ENCODE data around the gene HIP1.
"Not testable (repeated sequence)": the region's sequence is repeated elsewhere in the genome, so short reads cannot be mapped to it uniquely, and the experiment has no call there.

Gene HIP1

GRCh38 chr7:75485355-75485978 is 253.3 kb downstream of the HIP1 start:
- H3K9me3 ChIP-seq (ENCODE audit: control insufficient read depth, low read length); H3K27me3 ChIP-seq (ENCODE audit: control insufficient read depth, insufficient read depth, low read length, poor library complexity, severe bottlenecking); H3K27ac ChIP-seq (ENCODE audit: insufficient read depth, low read depth, low read length, poor library complexity, severe bottlenecking); H3K36me3 ChIP-seq (ENCODE audit: control insufficient read depth, insufficient read depth, low read length); H3K4me1 ChIP-seq (ENCODE audit: control insufficient read depth, insufficient read depth, low read length): not testable (repeated sequence)
- peak overlapping the region; percentile 75 for H3K4me3 ChIP-seq (ENCODE audit: insufficient read depth, low read depth, low read length)
- 1 to 3% methylated on average over 23 to 29 of the region's 32 CpGs for WGBS, 2 experiments

Data from ectodermal cell (in vitro differentiated cells).